H54 (cell line): ENCODE measurements around the gene ELFN2.

Experiments
- DNase-seq: peaks from one replicate; pipeline ENCODE4 v3.0.0; 2011; ENCODE audit warnings: low spot score, mixed read lengths; ENCODE audit not compliant: insufficient read length
- FAIRE-seq: peaks from 3 replicates; lab custom pipeline; 2011; peaks lifted over from hg19 to GRCh38; lab: Jason Lieb, UNC
- POLR2A ChIP-seq: IDR thresholded peaks from 2 replicates; pipeline ENCODE4 v1.6.1; 2011; ENCODE audit warnings: low read depth, mild to moderate bottlenecking, low read length

ELFN2 gene

GRCh38 chr22:37445501-37445900 is 18.2 kb upstream of the ELFN2 start:
- no peak for FAIRE-seq
- DNase-seq, result no peak
- TF ChIP-seq POLR2A, result no peak

GRCh38 chr22:37443977-37444376 is 16.7 kb upstream of the ELFN2 start:
- DNase-seq (no peak), FAIRE-seq (no peak)
- no peak for TF ChIP-seq POLR2A

GRCh38 chr22:37443086-37443485 is 15.8 kb upstream of the ELFN2 start:
- FAIRE-seq (no peak), DNase-seq (no peak)
- TF ChIP-seq POLR2A, result no peak

GRCh38 chr22:37442537-37442936 is 15.3 kb upstream of the ELFN2 start:
- no peak for TF ChIP-seq POLR2A
- FAIRE-seq, result no peak
- no peak for DNase-seq

GRCh38 chr22:37442135-37442534 is 14.9 kb upstream of the ELFN2 start:
- FAIRE-seq, result no peak
- DNase-seq, result no peak
- TF ChIP-seq POLR2A, result no peak

GRCh38 chr22:37440875-37441274 is 13.6 kb upstream of the ELFN2 start:
- no peak for DNase-seq
- no peak for FAIRE-seq
- TF ChIP-seq POLR2A, result no peak

- no peak for DNase-seq
- TF ChIP-seq POLR2A, result no peak
Measured at GRCh38 chr22:37439347-37439746, 12.1 kb upstream of the ELFN2 start.

GRCh38 chr22:37435970-37436603 is 8.8 kb upstream of the ELFN2 start:
- TF ChIP-seq POLR2A, result no peak
- FAIRE-seq (no peak), DNase-seq (no peak)

More at GRCh38 chr22:37439347-37439746, 12.1 kb upstream of the ELFN2 start:
- no peak for FAIRE-seq

- no peak for DNase-seq
- no peak for FAIRE-seq
- TF ChIP-seq POLR2A, result no peak
Measured at GRCh38 chr22:37433786-37434185, 6.5 kb upstream of the ELFN2 start.

GRCh38 chr22:37432708-37433054 is 5.4 kb upstream of the ELFN2 start:
- DNase-seq (no peak), FAIRE-seq (no peak)
- no peak for TF ChIP-seq POLR2A

GRCh38 chr22:37431801-37432707 is 4.8 kb upstream of the ELFN2 start:
- peak; percentile 87 for FAIRE-seq
- peak; percentile 71 for DNase-seq
- TF ChIP-seq POLR2A, result no peak

GRCh38 chr22:37431366-37431765 is 4.1 kb upstream of the ELFN2 start:
- FAIRE-seq, result no peak
- TF ChIP-seq POLR2A, result no peak

GRCh38 chr22:37430941-37431340 is 3.7 kb upstream of the ELFN2 start:
- DNase-seq (no peak), FAIRE-seq (no peak)
- TF ChIP-seq POLR2A, result no peak

More at GRCh38 chr22:37431366-37431765, 4.1 kb upstream of the ELFN2 start:
- peak; percentile 63 for DNase-seq
